Measurements from ENCODE around the gene TBCK. TPM values are rescaled to one million over a fixed set of nuclear protein-coding genes. Genes with fewer than 3 reads are reported as not detected.

Gene TBCK
- total RNA-seq = 26.0 to 38.3 TPM (median 28.2 TPM) in 3 replicates
- long read RNA-seq, transcript TBCK-204 (26 exons, 3,047 nt) = major isoform, 29 of 50 reads
- long read RNA-seq, partial matches to known transcripts = 3 of 50 reads
- long read RNA-seq, other reads (novel, unspliced or antisense) = 14 of 50 reads

DNA sequence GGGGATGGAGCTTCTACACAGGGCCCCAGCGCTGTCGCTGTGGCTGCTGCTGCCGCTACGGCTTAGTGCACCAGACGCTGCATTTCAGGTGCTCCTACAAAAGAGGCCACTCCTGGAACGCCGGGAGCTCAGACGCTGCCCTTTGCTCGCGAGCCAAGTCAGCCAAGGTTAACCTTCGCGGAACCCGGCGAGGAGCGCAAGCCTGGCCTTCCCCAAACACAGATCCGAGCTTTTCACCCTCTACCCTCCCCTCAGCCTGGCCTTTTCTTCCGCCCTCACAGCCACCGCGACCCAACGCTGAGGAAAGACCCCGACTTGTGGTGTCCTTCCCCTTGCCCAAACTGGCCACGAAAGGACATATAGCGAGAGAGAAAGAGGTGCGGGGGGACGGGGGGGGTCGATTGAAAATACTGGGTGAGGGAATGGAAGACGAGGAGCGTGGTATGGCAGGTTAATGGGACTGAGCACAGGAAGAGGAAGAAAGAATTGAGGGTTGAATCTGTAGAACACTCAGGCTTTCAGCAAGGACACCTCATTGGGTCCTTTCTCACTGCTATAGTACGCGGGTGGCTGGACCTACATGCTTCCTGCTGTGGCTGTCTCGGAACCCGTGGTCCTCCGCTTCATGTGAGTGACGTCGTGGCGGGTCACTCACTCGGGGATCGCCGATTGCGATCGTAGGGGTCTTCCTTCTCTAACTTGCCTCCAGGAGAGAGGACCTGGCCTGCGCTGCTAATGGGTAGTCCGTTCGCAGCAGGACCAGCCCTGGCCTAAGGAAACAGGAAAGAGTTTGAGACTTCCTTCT is at the start of gene TBCK, which contains the start of gene AIMP1:
TSS of gene TBCK (minus strand) at position 242 of the 805 bp plus-strand sequence. CDS start 7,249 bp downstream, outside the sequence.
TSS of gene AIMP1 (plus strand) at position 583 of the 805 bp plus-strand sequence. CDS start 8,460 bp downstream, outside the sequence.
- no peaks in the 10 kb centered on the region for H3K27me3 Mint-ChIP-seq (ENCODE audit: low read depth)
- H3K36me3 Mint-ChIP-seq (ENCODE audit: low read depth) = peaks cover 2% of the 10 kb centered on the region
- H3K9me3 Mint-ChIP-seq (ENCODE audit: low read depth) = no peaks in the 10 kb centered on the region
- TF ChIP-seq, protein P1, sequence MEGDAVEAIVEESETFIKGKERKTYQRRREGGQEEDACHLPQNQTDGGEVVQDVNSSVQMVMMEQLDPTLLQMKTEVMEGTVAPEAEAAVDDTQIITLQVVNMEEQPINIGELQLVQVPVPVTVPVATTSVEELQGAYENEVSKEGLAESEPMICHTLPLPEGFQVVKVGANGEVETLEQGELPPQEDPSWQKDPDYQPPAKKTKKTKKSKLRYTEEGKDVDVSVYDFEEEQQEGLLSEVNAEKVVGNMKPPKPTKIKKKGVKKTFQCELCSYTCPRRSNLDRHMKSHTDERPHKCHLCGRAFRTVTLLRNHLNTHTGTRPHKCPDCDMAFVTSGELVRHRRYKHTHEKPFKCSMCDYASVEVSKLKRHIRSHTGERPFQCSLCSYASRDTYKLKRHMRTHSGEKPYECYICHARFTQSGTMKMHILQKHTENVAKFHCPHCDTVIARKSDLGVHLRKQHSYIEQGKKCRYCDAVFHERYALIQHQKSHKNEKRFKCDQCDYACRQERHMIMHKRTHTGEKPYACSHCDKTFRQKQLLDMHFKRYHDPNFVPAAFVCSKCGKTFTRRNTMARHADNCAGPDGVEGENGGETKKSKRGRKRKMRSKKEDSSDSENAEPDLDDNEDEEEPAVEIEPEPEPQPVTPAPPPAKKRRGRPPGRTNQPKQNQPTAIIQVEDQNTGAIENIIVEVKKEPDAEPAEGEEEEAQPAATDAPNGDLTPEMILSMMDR (IDR thresholded peaks at IDR 0.05) = no peak
- H3K27ac Mint-ChIP-seq (ENCODE audit: unreplicated experiment) = no peak within 1 kb of the TSS
- H3K4me1 Mint-ChIP-seq (ENCODE audit: low read depth) = peaks cover 37% of the 10 kb centered on the region
- DNase-seq (ENCODE audit: low spot score) = no peak
- H3K4me3 Mint-ChIP-seq (ENCODE audit: unreplicated experiment) = no peak within 1 kb of the TSS

DNA sequence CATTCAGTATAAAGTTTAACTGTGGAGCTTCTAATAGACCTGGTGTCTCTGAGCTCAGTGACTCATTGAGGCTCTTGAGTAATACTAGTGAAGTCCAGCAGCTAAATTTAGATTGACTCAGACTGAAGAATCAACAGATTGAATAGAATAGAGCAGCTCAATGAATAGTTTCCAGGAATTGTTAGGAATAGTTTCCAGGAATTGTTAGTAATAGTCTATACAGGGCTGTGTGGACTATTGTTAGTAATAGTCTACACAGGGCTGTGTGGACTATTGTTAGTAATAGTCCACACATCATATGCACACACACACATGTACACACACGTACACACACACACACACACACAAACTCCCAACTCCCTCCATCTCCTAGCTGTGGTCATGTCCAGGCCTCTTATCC is 49.6 kb upstream of the TBCK start:
- Mint-ChIP-seq H3K4me1 (ENCODE audit: low read depth) (peaks cover 20% of the 10 kb centered on the region), H3K27me3 (ENCODE audit: low read depth) (peaks cover 6% of the 10 kb centered on the region)

DNA sequence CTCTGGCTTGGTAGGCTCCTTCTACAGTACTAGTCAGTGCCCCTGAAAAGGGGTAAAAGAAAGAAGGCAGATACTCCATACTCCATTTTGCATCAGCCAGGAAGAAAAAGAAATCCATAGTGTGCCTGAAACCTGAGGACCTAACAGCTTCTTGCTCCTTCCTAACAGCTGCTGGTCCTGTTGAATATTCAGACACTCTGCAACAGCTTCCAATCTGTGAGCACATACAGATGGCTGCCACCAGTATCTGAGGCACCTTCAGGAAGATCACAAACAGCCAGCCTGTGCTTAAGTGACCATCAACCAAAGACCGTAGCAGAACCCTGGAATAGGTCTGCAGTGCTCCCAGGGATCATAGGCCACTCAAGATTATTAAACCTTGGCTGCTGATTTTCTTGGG is 48.3 kb upstream of the TBCK start:
- Mint-ChIP-seq H3K9me3 (ENCODE audit: low read depth) (no peaks in the 10 kb centered on the region), H3K27ac (ENCODE audit: unreplicated experiment) (no peak overlapping the region), H3K36me3 (ENCODE audit: low read depth) (no peaks in the 10 kb centered on the region), H3K27me3 (ENCODE audit: low read depth) (peaks cover 3% of the 10 kb centered on the region), H3K4me3 (ENCODE audit: unreplicated experiment) (no peak overlapping the region), H3K4me1 (ENCODE audit: low read depth) (peaks cover 16% of the 10 kb centered on the region)
- TF ChIP-seq, protein P1 (IDR thresholded peaks at IDR 0.05) = no peak
- DNase-seq (ENCODE audit: low spot score) = no peak

More for the DNA sequence above, 49.6 kb upstream of the TBCK start:
- DNase-seq (ENCODE audit: low spot score) = no peak
- Mint-ChIP-seq H3K4me3 (ENCODE audit: unreplicated experiment) (no peak overlapping the region), H3K9me3 (ENCODE audit: low read depth) (no peaks in the 10 kb centered on the region), H3K27ac (ENCODE audit: unreplicated experiment) (peak overlapping the region; percentile 81), H3K36me3 (ENCODE audit: low read depth) (no peaks in the 10 kb centered on the region)
- TF ChIP-seq, protein P1 (IDR thresholded peaks at IDR 0.05) = no peak

DNA sequence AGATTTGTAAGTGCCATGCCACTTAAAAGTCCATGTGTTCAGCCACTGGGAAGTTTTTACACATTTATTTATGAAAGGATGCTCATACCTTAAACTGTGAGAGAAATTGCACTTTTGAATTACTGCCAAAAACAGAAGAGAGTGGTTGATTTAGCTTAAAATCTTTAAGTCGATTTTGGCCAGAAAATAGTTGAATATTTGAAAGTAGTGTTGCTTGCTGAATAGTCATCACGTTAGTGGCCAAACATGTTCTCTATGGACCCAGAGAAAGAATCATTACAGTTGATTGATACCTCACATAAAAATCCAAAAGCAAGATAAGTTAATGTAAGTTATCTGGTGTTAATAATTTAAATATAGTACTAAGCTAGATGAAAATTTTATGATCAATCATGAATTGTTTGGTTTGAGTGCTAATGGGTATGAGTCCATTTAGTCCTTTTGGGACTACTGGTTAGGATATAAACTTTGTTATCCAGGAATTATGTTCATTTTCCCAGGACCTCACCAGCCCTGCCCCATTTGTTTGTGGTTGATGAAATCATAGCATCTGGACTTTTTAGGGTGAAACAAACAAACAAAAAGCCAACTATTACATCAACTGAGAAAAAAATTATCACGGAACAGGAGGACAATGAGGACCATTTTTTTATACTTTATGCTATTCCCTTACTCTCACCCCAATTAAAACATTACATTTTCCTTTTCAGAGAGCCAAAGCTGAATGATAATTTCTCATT is 46.2 kb upstream of the TBCK start:
- Mint-ChIP-seq H3K4me1 (ENCODE audit: low read depth) (peaks cover 15% of the 10 kb centered on the region), H3K36me3 (ENCODE audit: low read depth) (no peaks in the 10 kb centered on the region), H3K27ac (ENCODE audit: unreplicated experiment) (no peak overlapping the region), H3K4me3 (ENCODE audit: unreplicated experiment) (no peak overlapping the region), H3K9me3 (ENCODE audit: low read depth) (peaks cover 11% of the 10 kb centered on the region), H3K27me3 (ENCODE audit: low read depth) (peaks cover 3% of the 10 kb centered on the region)
- no peak for DNase-seq (ENCODE audit: low spot score)
- TF ChIP-seq, protein P1 (IDR thresholded peaks at IDR 0.05) = no peak

DNA sequence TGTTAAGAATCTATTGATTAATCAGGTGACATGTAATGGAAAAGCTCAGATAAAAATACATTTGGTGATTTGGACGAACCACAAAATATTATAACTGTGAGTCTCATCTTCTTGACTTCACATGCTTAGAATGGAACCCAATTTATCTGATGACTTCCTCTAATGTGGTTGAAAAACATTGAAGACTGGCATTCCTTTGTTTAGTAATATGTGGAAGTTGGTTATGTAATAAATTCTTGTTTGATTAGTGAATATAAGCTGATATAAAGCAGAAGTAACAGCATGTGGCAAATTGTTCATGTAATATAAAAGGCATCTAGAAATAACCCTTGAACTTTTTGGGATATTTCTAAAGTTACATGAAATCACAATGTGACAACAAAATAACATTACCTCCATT is 42.9 kb upstream of the TBCK start:
- peaks cover 11% of the 10 kb centered on the region for H3K9me3 Mint-ChIP-seq (ENCODE audit: low read depth)
- H3K27ac Mint-ChIP-seq (ENCODE audit: unreplicated experiment) = no peak overlapping the region
- peaks cover 3% of the 10 kb centered on the region for H3K27me3 Mint-ChIP-seq (ENCODE audit: low read depth)
- no peak overlapping the region for H3K4me3 Mint-ChIP-seq (ENCODE audit: unreplicated experiment)
- peaks cover 4% of the 10 kb centered on the region for H3K4me1 Mint-ChIP-seq (ENCODE audit: low read depth)
- H3K36me3 Mint-ChIP-seq (ENCODE audit: low read depth) = no peaks in the 10 kb centered on the region
- TF ChIP-seq, protein P1 (IDR thresholded peaks at IDR 0.05) = no peak
- no peak for DNase-seq (ENCODE audit: low spot score)

All from chondrocyte (in vitro differentiated cells).